Activated gamma-delta T cell (primary cell): ENCODE results near the gene RRAS.
"Not testable (repeated sequence)": the region's sequence is repeated elsewhere in the genome, so short reads cannot be mapped to it uniquely, and the experiment has no call there.

ENCODE experiments used
- DNase-seq: peaks from one replicate; lab custom pipeline; 2025; lab: John Stamatoyannopoulos, UW

The RRAS gene

GRCh38 chr19:49631014-49631588, 8.8 kb downstream of the RRAS start:
- no peak for DNase-seq

GRCh38 chr19:49629659-49630058, 10.3 kb downstream of the RRAS start:
- no peak for DNase-seq

- no peak for DNase-seq
These were observed 13.7 kb downstream of the RRAS start for GRCh38 chr19:49626226-49626625.

- DNase-seq, result no peak
These were observed 14.7 kb downstream of the RRAS start for GRCh38 chr19:49624967-49625910.

GRCh38 chr19:49617860-49618259, 22.1 kb downstream of the RRAS start:
- not testable (repeated sequence) for DNase-seq

GRCh38 chr19:49616945-49617344, 23.0 kb downstream of the RRAS start:
- no peak for DNase-seq

- no peak for DNase-seq
These were observed 23.4 kb downstream of the RRAS start for GRCh38 chr19:49616532-49616931.

GRCh38 chr19:49615861-49616260, 24.1 kb downstream of the RRAS start:
- DNase-seq, result no peak

- DNase-seq, result no peak
These were observed 25.7 kb downstream of the RRAS start for GRCh38 chr19:49614096-49614833.

- DNase-seq, result no peak
These were observed 26.6 kb downstream of the RRAS start for GRCh38 chr19:49613374-49613773.

- no peak for DNase-seq
These were observed 30.3 kb downstream of the RRAS start for GRCh38 chr19:49609499-49610092.

- DNase-seq, result no peak
These were observed 34.3 kb downstream of the RRAS start for GRCh38 chr19:49605605-49606004.

GRCh38 chr19:49602806-49603205, 37.1 kb downstream of the RRAS start:
- DNase-seq, result no peak

- DNase-seq, result no peak
These were observed 38.4 kb downstream of the RRAS start for GRCh38 chr19:49601482-49602038.

GRCh38 chr19:49599378-49600295, 40.3 kb downstream of the RRAS start:
- DNase-seq, result no peak

- DNase-seq, result no peak
These were observed 42.3 kb downstream of the RRAS start for GRCh38 chr19:49597703-49597974.

GRCh38 chr19:49596954-49597702, 42.8 kb downstream of the RRAS start:
- no peak for DNase-seq

GRCh38 chr19:49596407-49596806, 43.5 kb downstream of the RRAS start:
- DNase-seq, result no peak

GRCh38 chr19:49595819-49596404, 44.0 kb downstream of the RRAS start:
- DNase-seq, result no peak
